Uterus (tissue), 2 donors: ENCODE results near the gene DHODH.

Experiments
- CTCF ChIP-seq, 4 experiments: fragments of 200-600 bp in 2 of 4; fragments of 450-650 bp in 2 of 4; sonication (generic) in 2 of 4; IDR thresholded peaks; one replicate each; pipeline ENCODE4 v1.5.1; 2016 to 2019; ENCODE audit warnings: antibody characterized with exemption in 4 of 4, mild to moderate bottlenecking in 2 of 4, moderate library complexity in 1 of 4
- POLR2A ChIP-seq, 2 donors: fragments of 450-650 bp; IDR thresholded peaks; one replicate each; pipeline ENCODE4 v1.6.1; 2016; ENCODE audit warnings: antibody characterized with exemption in 2 of 2, mild to moderate bottlenecking in 1 of 2, moderate library complexity in 1 of 2

- TF ChIP-seq POLR2A (IDR thresholded peaks at IDR 0.05) (no peak), CTCF (IDR thresholded peaks at IDR 0.05) (no peak)
Observed at GRCh38 chr16:72013389-72013788, 4.8 kb downstream of the DHODH start.
